GM10266 (cell line): Measurements from ENCODE around the gene NLRP6.
"Not testable (repeated sequence)": the region's sequence is repeated elsewhere in the genome, so short reads cannot be mapped to it uniquely, and the experiment has no call there.

Experiments used
- DNase-seq: peaks from one replicate; pipeline ENCODE4 v3.0.0; 2012; ENCODE audit errors: extremely low spot score
- TF ChIP-seq, protein P1 (sequence below): IDR thresholded peaks from 2 replicates; pipeline ENCODE4 v1.5.1; 2012; ENCODE audit warnings: mild to moderate bottlenecking, low read depth; ENCODE audit not compliant: control insufficient read depth, insufficient read depth; ENCODE audit errors: missing control alignments

Gene NLRP6

DNA sequence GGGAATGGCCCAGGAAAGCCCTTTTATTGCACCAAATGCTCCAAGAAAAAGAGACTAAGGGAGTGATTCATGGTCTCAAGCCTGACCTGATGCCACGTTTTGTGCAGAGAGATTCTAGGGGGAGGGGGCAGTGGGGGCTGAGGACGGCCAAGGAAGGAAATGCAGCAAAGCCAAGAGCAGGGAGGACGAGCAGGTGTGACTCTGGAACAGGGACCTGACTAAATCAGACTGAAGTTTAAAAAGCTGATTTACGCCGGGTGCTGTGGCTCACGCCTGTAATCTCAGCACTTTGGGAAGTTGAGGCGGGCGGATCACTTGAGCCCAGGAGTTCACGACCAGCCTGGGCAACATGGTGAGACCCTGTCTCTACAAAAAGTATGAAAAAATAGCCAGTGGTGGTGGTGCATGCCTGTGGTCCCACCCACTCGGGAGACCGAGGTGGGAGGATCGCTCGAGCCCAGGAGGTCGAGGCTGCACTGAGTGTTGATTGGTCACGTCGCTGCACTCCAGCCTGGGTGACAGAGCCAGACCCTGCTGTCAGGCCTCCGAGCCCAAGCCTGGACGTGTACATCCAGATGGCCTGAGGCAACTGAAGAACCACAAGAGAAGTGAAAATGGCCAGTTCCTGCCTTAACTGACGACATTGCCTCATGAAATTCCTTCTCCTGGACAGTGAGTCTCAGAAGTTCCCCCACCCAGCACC is 53.3 kb downstream of the NLRP6 start:
- TF ChIP-seq, protein P1, sequence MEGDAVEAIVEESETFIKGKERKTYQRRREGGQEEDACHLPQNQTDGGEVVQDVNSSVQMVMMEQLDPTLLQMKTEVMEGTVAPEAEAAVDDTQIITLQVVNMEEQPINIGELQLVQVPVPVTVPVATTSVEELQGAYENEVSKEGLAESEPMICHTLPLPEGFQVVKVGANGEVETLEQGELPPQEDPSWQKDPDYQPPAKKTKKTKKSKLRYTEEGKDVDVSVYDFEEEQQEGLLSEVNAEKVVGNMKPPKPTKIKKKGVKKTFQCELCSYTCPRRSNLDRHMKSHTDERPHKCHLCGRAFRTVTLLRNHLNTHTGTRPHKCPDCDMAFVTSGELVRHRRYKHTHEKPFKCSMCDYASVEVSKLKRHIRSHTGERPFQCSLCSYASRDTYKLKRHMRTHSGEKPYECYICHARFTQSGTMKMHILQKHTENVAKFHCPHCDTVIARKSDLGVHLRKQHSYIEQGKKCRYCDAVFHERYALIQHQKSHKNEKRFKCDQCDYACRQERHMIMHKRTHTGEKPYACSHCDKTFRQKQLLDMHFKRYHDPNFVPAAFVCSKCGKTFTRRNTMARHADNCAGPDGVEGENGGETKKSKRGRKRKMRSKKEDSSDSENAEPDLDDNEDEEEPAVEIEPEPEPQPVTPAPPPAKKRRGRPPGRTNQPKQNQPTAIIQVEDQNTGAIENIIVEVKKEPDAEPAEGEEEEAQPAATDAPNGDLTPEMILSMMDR = no peak
- DNase-seq = no peak

DNA sequence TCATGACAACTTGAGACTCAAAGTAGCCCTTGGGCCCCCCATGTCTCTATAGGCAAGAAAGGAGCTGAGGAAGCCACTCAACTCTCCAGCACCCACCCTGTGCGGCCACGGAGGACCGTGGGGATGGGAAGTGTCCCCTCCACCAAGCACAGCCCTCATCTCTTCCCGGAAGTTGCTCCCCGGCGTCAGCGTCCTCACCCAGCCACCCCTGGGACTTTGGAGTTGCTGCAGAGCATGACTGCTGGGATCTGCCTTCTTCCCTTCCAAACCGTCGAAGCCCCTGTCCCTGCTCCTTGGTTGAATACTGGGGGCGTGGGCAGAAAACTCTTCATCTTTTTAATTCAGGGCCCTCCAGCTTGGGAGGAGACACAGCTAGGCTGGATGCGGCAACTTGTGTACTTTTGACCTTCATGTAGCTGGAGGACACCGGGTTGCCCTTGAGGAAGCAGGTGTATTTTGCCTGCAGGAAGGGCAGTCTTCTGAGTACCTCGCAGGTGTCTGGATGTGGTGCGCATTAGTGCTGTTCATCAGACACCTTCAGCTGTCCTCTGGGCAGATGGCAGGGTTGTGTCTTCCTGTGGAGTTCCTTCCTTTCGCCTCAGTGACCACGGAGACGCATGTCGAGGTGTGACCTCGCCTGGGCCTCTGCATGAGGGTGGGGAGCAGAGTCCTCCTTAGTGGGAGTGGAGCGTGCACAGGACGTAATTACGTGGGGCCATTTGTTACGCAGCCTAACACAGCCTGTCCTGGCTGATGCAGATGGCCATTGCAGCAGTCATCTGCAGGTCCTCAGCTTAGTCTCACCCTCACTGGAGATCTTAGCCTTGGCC is 54.7 kb downstream of the NLRP6 start:
- DNase-seq = no peak
- TF ChIP-seq, protein P1 = no peak

DNA sequence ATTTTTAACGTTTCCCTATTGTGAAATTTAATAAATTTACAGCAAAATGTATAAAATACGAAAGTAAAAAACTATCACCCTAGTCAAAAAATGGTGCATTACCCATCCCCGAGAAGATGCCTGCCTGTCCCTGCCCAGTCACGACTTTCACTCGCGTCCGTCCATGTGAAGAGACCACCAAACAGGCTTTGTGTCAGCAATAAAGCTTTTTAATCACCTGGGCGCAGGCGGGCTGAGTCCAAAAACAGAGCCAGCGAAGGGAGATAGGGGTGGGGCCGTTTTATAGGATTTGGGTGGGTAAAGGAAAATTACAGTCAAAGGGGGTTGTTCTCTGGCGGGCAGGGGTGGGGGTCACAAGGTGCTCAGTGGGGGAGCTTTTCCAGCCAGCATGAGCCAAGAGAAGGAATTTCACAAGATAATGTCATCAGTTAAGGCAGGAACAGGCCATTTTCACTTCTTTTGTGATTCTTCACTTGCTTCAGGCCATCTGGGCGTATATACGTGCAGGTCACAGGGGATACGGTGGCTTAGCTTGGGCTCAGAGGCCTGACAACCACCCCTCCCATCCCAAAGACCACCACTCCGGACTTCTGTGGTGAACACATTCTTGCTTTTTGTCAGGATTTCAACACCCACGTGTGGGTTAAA is 55.5 kb downstream of the NLRP6 start:
- not testable (repeated sequence) for DNase-seq

DNA sequence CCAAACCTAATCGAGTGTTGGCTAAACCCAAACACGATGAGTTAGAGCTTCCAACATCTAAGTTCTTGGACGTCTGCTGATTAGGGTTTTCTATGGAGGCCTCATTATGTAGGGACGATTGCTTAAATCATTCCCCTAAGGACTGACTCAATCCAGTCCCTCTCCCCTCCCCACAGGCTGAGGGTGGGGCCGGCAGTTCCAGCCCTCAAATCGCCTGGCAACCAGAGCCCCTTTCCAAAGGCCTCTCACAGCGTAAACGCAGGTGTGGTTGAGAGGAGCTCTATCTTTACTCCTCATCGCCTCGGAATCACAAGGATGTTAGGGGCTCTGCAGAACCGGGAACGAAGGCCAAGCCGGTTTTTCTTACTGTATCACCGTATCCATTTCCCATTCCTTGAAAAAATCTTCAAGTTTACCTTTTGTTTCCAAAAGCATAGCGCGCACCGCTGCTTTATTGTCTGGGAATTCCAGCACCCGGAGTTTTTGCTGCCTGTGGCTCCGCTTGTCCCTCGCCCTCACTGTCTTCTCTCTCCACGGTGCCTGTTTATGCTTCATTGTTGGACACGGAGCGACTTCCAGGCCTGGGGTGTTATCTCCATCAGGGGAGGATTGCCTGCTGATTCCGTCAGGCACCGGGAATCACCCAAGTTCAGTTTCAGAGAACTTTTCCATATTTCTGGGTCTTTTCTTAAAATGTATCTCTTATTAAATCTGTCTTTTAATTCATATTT is 56.2 kb downstream of the NLRP6 start:
- no peak for DNase-seq
- TF ChIP-seq, protein P1 = no peak
